Endothelial cell of umbilical vein (primary cell): Measurements from ENCODE around the gene JAKMIP1.

Experiments used
- EZH2 ChIP-seq: IDR thresholded peaks from 2 replicates; pipeline ENCODE4 v1.6.1; 2012; ENCODE audit warnings: borderline replicate concordance, low read depth, mild to moderate bottlenecking, moderate library complexity, low read length, inconsistent platforms; ENCODE audit not compliant: severe bottlenecking
- FOS ChIP-seq: IDR thresholded peaks from 2 replicates; pipeline ENCODE4 v1.6.1; 2011; ENCODE audit warnings: mild to moderate bottlenecking, low read length, moderate library complexity, borderline replicate concordance; ENCODE audit not compliant: insufficient read depth
- GATA2 ChIP-seq: IDR thresholded peaks from 2 replicates; pipeline ENCODE4 v1.7.0; 2011; ENCODE audit warnings: low read depth, mild to moderate bottlenecking, moderate library complexity, mixed read lengths, low read length; ENCODE audit not compliant: insufficient read length, insufficient read depth
- JUN ChIP-seq: IDR thresholded peaks from 2 replicates; pipeline ENCODE4 v1.6.1; 2011; ENCODE audit warnings: borderline replicate concordance, low read depth; ENCODE audit not compliant: insufficient read length, insufficient read depth
- MYC ChIP-seq: IDR thresholded peaks from one replicate; pipeline ENCODE4 v1.6.1; 2011; ENCODE audit warnings: mild to moderate bottlenecking, low read depth, low read length
- POLR2A ChIP-seq: IDR thresholded peaks from 2 replicates; pipeline ENCODE4 v1.6.1; 2012; ENCODE audit warnings: low read depth, mild to moderate bottlenecking, control low read depth, low read length
- POLR2AphosphoS5 ChIP-seq: IDR thresholded peaks from 2 replicates; pipeline ENCODE4 v1.6.1; 2012; ENCODE audit warnings: low read depth, mild to moderate bottlenecking, control low read depth, low read length, moderate library complexity; ENCODE audit not compliant: insufficient read depth
- TF ChIP-seq, protein P1 (sequence below), 2 donors: IDR thresholded peaks; 1 replicate in 1 of 2; 2 replicates in 1 of 2; pipeline ENCODE4 v1.5.1; 2011; ENCODE audit warnings: low read length in 2 of 2, mild to moderate bottlenecking in 2 of 2, moderate library complexity in 2 of 2, control low read depth in 1 of 2, inconsistent platforms in 1 of 2, low read depth in 1 of 2; ENCODE audit not compliant: insufficient read depth in 1 of 2; ENCODE audit errors: extremely low read depth in 1 of 2
- TF ChIP-seq, protein P2 (sequence below): IDR thresholded peaks from 2 replicates; pipeline ENCODE4 v1.6.1; 2011; ENCODE audit not compliant: insufficient read depth, insufficient read length

- TF ChIP-seq POLR2AphosphoS5 (no peak), EZH2 (no peak), POLR2A (no peak), GATA2 (no peak), JUN (no peak), FOS (no peak), MYC (no peak)
- TF ChIP-seq, protein P1, sequence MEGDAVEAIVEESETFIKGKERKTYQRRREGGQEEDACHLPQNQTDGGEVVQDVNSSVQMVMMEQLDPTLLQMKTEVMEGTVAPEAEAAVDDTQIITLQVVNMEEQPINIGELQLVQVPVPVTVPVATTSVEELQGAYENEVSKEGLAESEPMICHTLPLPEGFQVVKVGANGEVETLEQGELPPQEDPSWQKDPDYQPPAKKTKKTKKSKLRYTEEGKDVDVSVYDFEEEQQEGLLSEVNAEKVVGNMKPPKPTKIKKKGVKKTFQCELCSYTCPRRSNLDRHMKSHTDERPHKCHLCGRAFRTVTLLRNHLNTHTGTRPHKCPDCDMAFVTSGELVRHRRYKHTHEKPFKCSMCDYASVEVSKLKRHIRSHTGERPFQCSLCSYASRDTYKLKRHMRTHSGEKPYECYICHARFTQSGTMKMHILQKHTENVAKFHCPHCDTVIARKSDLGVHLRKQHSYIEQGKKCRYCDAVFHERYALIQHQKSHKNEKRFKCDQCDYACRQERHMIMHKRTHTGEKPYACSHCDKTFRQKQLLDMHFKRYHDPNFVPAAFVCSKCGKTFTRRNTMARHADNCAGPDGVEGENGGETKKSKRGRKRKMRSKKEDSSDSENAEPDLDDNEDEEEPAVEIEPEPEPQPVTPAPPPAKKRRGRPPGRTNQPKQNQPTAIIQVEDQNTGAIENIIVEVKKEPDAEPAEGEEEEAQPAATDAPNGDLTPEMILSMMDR (IDR thresholded peaks at IDR 0.05; ENCODE audit: extremely low read depth in 1 of 2, insufficient read depth in 1 of 2, low read depth in 1 of 2, low read length in 2 of 2): no peak
- TF ChIP-seq, protein P2, sequence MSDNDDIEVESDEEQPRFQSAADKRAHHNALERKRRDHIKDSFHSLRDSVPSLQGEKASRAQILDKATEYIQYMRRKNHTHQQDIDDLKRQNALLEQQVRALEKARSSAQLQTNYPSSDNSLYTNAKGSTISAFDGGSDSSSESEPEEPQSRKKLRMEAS: no peak
Measured at GRCh38 chr4:6110681-6111353, 89.5 kb downstream of the JAKMIP1 start.
